Measurements from ENCODE around the gene TARBP1.
"Not testable (repeated sequence)": the region's sequence is repeated elsewhere in the genome, so short reads cannot be mapped to it uniquely, and the experiment has no call there.

TARBP1 gene

GRCh38 chr1:234405676-234406075 is 73.3 kb downstream of the TARBP1 start:
- Mint-ChIP-seq H3K9me3 (no peaks in the 10 kb centered on the region), H3K4me3 (no peak overlapping the region), H3K27me3 (no peaks in the 10 kb centered on the region), H3K27ac (no peak overlapping the region), H3K4me1 (ENCODE audit: low read depth) (peaks cover 28% of the 10 kb centered on the region), H3K36me3 (ENCODE audit: low read depth) (peaks cover 51% of the 10 kb centered on the region)

GRCh38 chr1:234402939-234403338 is 76.0 kb downstream of the TARBP1 start:
- Mint-ChIP-seq H3K9me3 (no peaks in the 10 kb centered on the region), H3K36me3 (ENCODE audit: low read depth) (peaks cover 44% of the 10 kb centered on the region), H3K4me3 (no peak overlapping the region), H3K27me3 (no peaks in the 10 kb centered on the region), H3K4me1 (ENCODE audit: low read depth) (peaks cover 52% of the 10 kb centered on the region), H3K27ac (peak overlapping the region; percentile 37)

GRCh38 chr1:234401658-234402057 is 77.3 kb downstream of the TARBP1 start:
- Mint-ChIP-seq H3K36me3 (ENCODE audit: low read depth) (peaks cover 43% of the 10 kb centered on the region), H3K9me3 (no peaks in the 10 kb centered on the region), H3K27ac (peak overlapping the region; percentile 51), H3K4me1 (ENCODE audit: low read depth) (peaks cover 52% of the 10 kb centered on the region), H3K4me3 (no peak overlapping the region), H3K27me3 (no peaks in the 10 kb centered on the region)

- Mint-ChIP-seq H3K36me3 (ENCODE audit: low read depth) (peaks cover 44% of the 10 kb centered on the region), H3K27me3 (no peaks in the 10 kb centered on the region), H3K4me3 (peak overlapping the region; percentile 56), H3K27ac (peak overlapping the region; percentile 59), H3K4me1 (ENCODE audit: low read depth) (peaks cover 54% of the 10 kb centered on the region), H3K9me3 (no peaks in the 10 kb centered on the region)
Observed at GRCh38 chr1:234400773-234401172, 78.2 kb downstream of the TARBP1 start.

- peaks cover 54% of the 10 kb centered on the region for H3K4me1 Mint-ChIP-seq (ENCODE audit: low read depth)
- H3K4me3 Mint-ChIP-seq: peak overlapping the region; percentile 72
- H3K27me3 Mint-ChIP-seq, H3K9me3 Mint-ChIP-seq: not testable (repeated sequence)
- peaks cover 46% of the 10 kb centered on the region for H3K36me3 Mint-ChIP-seq (ENCODE audit: low read depth)
- H3K27ac Mint-ChIP-seq: peak overlapping the region; percentile 21
Observed at GRCh38 chr1:234399515-234399914, 79.5 kb downstream of the TARBP1 start.

GRCh38 chr1:234398849-234399381 is 80.1 kb downstream of the TARBP1 start:
- peaks cover 49% of the 10 kb centered on the region for H3K36me3 Mint-ChIP-seq (ENCODE audit: low read depth)
- no peaks in the 10 kb centered on the region for H3K27me3 Mint-ChIP-seq
- H3K4me3 Mint-ChIP-seq: peak overlapping the region; percentile 72
- no peaks in the 10 kb centered on the region for H3K9me3 Mint-ChIP-seq
- H3K27ac Mint-ChIP-seq: peak overlapping the region; percentile 21
- H3K4me1 Mint-ChIP-seq (ENCODE audit: low read depth): peaks cover 54% of the 10 kb centered on the region

- Mint-ChIP-seq H3K27me3 (no peaks in the 10 kb centered on the region), H3K4me3 (no peak overlapping the region), H3K4me1 (ENCODE audit: low read depth) (peaks cover 48% of the 10 kb centered on the region), H3K9me3 (no peaks in the 10 kb centered on the region), H3K27ac (no peak overlapping the region), H3K36me3 (ENCODE audit: low read depth) (peaks cover 51% of the 10 kb centered on the region)
Observed at GRCh38 chr1:234397732-234398131, 81.2 kb downstream of the TARBP1 start.

GRCh38 chr1:234396871-234397270 is 82.1 kb downstream of the TARBP1 start:
- Mint-ChIP-seq H3K9me3 (no peaks in the 10 kb centered on the region), H3K4me1 (ENCODE audit: low read depth) (peaks cover 41% of the 10 kb centered on the region), H3K27me3 (no peaks in the 10 kb centered on the region), H3K36me3 (ENCODE audit: low read depth) (peaks cover 53% of the 10 kb centered on the region), H3K4me3 (no peak overlapping the region), H3K27ac (peak overlapping the region; percentile 68)

GRCh38 chr1:234396092-234396491 is 82.9 kb downstream of the TARBP1 start:
- no peak overlapping the region for H3K4me3 Mint-ChIP-seq
- H3K36me3 Mint-ChIP-seq (ENCODE audit: low read depth): peaks cover 52% of the 10 kb centered on the region
- H3K27me3 Mint-ChIP-seq: no peaks in the 10 kb centered on the region
- H3K27ac Mint-ChIP-seq: no peak overlapping the region
- no peaks in the 10 kb centered on the region for H3K9me3 Mint-ChIP-seq
- H3K4me1 Mint-ChIP-seq (ENCODE audit: low read depth): peaks cover 33% of the 10 kb centered on the region

- Mint-ChIP-seq H3K9me3 (no peaks in the 10 kb centered on the region), H3K4me3 (no peak overlapping the region), H3K36me3 (ENCODE audit: low read depth) (peaks cover 49% of the 10 kb centered on the region), H3K4me1 (ENCODE audit: low read depth) (peaks cover 25% of the 10 kb centered on the region), H3K27me3 (no peaks in the 10 kb centered on the region), H3K27ac (no peak overlapping the region)
Observed at GRCh38 chr1:234395297-234395696, 83.7 kb downstream of the TARBP1 start.

- H3K27me3 Mint-ChIP-seq: no peaks in the 10 kb centered on the region
- H3K4me3 Mint-ChIP-seq: no peak overlapping the region
- H3K27ac Mint-ChIP-seq: no peak overlapping the region
- H3K9me3 Mint-ChIP-seq: no peaks in the 10 kb centered on the region
- H3K4me1 Mint-ChIP-seq (ENCODE audit: low read depth): peaks cover 8% of the 10 kb centered on the region
- H3K36me3 Mint-ChIP-seq (ENCODE audit: low read depth): peaks cover 55% of the 10 kb centered on the region
Observed at GRCh38 chr1:234393190-234393589, 85.8 kb downstream of the TARBP1 start.

GRCh38 chr1:234388094-234388493 is 90.9 kb downstream of the TARBP1 start:
- Mint-ChIP-seq H3K9me3 (no peaks in the 10 kb centered on the region), H3K4me1 (ENCODE audit: low read depth) (no peaks in the 10 kb centered on the region), H3K27me3 (no peaks in the 10 kb centered on the region), H3K4me3 (no peak overlapping the region), H3K36me3 (ENCODE audit: low read depth) (peaks cover 63% of the 10 kb centered on the region), H3K27ac (no peak overlapping the region)

GRCh38 chr1:234386122-234386521 is 92.9 kb downstream of the TARBP1 start:
- peaks cover 66% of the 10 kb centered on the region for H3K36me3 Mint-ChIP-seq (ENCODE audit: low read depth)
- no peaks in the 10 kb centered on the region for H3K27me3 Mint-ChIP-seq
- no peaks in the 10 kb centered on the region for H3K4me1 Mint-ChIP-seq (ENCODE audit: low read depth)
- no peak overlapping the region for H3K4me3 Mint-ChIP-seq
- no peaks in the 10 kb centered on the region for H3K9me3 Mint-ChIP-seq
- no peak overlapping the region for H3K27ac Mint-ChIP-seq

- Mint-ChIP-seq H3K4me1 (ENCODE audit: low read depth) (peaks cover 18% of the 10 kb centered on the region), H3K9me3 (peaks cover 6% of the 10 kb centered on the region), H3K36me3 (ENCODE audit: low read depth) (peaks cover 75% of the 10 kb centered on the region), H3K27ac (peak overlapping the region; percentile 2), H3K4me3 (no peak overlapping the region), H3K27me3 (no peaks in the 10 kb centered on the region)
Observed at GRCh38 chr1:234381699-234382555, 97.1 kb downstream of the TARBP1 start.

- Mint-ChIP-seq H3K36me3 (ENCODE audit: low read depth) (peaks cover 72% of the 10 kb centered on the region), H3K4me1 (ENCODE audit: low read depth) (peaks cover 38% of the 10 kb centered on the region)
- not testable (repeated sequence) for H3K4me3 Mint-ChIP-seq, H3K9me3 Mint-ChIP-seq, H3K27ac Mint-ChIP-seq, H3K27me3 Mint-ChIP-seq
Observed at GRCh38 chr1:234379591-234380109, 99.3 kb downstream of the TARBP1 start.
